DMS53 treated with DMSO at 0.1 percent for 48 hours (cell line): Measurements from ENCODE around the gene ABCF3.

Experiments used
- DNase-seq: peaks from one replicate; lab custom pipeline; 2025; ENCODE audit not compliant: unreplicated experiment; lab: John Stamatoyannopoulos, UW

Gene ABCF3

DNA sequence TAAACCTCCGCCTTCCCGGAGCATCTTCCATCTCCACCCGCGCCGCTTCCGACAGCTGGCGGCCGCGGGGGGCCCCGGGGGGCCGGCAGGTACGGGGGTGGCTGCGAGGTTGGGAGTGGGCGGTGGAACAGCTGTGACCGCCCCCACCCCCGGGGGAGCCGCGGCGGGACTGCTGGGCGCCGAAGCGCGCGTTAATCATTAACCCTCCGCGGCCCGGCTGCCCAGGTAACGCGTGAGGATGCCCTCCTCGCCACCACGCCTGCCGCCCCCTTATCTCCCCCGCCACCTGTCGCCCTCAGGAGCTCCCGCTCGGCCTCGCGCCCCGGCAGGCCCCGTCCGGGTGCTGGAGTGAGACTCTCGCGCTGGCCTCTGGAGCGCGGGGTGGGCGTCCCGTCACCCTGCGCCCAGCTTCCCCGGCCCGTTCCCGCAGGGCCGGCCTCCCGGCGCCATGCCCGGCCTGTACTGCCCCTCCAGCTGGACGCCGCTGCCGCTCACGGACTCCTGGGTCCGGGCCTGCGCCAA is 44.1 kb downstream of the ABCF3 start:
- peak; percentile 37 for DNase-seq

DNA sequence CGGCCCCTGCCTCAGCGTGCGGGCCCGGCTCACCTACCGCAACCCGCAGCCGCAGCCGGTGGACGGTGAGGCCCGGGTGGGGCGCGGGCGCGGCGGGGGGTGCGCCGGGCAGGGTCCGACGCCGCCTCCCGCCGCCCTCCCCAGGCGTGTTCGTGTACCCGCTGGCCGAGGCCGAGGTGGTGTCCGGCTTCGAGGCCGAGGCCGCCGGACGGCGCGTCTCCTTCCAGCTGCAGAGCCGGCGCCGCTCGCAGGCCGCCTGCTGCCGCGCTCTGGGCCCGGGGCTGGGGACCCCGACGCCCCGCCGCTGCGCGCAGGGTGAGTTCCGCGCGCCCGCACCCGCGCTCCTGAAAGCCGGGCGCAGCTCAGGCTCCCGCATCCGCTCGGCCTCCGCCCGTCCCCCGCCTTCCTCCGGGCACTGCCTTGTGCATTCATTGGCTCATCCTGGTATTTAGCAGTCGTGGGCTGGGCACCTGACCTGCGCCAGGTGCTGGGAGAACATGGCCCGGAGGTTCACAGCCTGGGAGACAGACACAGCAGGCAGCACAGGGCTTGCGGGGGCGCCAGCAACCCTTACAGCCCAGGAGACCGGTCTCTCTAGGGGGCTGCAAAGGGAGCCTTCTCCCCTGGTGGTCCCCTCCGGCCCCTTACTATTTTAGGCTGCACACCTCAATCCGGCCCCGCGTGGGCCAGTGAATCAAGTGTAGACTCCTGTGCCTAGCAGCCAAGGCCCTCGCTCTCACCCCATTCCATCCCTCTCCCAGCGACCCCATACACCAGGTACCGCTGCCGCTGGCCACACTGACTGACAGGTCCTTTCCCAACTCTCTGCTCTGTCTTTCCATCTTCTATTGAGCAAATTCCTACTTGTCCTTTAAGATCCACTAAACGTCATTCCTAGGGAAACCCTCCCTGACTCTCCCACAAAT is 44.9 kb downstream of the ABCF3 start:
- DNase-seq: peak; percentile 38

DNA sequence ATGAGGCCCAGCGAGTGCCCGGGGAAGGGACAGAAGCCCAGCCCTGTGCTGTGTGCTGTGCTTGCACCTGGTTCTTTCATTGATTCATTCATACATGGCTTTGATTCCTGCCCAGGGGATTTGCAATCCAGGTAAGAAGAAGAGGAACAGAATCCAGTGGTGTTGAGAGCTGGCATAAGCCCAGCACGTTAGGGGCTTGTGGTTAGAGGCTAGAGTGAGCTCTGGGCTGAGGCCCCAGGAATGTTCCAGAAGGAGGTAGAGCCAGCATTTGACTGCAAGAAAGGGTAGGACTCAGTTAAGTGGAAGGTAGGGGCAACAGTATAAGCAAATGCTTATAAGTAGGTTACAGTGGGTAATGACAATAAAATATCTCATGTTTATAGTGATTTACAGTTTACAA is 45.7 kb downstream of the ABCF3 start:
- no peak for DNase-seq

DNA sequence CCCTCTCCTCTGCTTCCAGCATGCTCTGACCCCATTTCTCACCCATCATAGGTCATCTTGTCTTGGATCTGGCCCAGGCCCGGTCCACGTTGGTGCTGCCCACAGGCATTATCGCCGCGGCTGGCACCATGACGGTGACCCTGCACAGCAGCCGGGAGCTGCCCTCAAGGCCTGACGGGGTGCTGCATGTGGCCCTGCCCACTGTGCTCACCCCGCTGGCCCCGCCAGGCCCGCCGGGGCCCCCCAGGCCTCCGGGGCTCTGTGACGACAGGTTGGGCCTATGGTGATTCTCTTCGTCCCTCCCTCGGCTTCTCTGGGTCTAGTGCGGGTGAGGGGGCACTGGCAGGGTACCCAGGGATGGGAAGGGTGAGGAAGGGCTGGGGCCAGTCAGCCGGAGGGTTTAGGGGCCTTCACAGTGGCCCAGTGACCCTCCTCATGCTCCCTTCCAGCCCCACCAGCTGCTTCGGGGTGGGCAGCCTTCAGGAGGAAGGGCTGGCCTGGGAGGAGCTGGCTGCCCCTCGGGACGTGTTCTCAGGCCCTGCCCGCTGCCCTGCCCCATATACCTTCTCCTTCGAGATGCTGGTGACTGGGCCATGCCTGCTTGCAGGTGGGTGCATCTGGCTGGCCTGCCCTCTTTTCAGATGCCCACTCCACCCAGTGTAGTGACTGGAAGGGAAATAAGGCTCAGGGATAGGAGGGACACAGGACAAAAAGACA is 47.3 kb downstream of the ABCF3 start:
- no peak for DNase-seq

DNA sequence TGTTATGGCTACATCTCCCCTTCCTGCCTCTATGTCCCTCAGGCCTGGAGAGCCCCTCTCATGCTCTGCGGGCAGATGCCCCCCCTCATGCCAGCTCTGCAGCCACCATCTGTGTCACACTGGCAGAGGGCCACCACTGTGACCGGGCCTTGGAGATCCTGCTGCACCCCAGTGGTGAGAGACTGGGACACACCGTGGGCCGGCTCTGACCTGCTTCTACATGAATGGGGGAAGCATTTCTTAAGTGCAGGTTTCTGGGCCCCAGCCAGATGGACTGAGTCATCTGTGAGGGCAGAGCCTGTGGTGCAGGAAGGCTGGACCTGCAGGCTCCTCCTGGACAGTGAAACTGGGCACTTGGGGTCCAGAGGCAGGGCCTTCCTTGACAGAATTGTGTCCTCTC is 48.2 kb downstream of the ABCF3 start:
- peak; percentile 27 for DNase-seq

DNA sequence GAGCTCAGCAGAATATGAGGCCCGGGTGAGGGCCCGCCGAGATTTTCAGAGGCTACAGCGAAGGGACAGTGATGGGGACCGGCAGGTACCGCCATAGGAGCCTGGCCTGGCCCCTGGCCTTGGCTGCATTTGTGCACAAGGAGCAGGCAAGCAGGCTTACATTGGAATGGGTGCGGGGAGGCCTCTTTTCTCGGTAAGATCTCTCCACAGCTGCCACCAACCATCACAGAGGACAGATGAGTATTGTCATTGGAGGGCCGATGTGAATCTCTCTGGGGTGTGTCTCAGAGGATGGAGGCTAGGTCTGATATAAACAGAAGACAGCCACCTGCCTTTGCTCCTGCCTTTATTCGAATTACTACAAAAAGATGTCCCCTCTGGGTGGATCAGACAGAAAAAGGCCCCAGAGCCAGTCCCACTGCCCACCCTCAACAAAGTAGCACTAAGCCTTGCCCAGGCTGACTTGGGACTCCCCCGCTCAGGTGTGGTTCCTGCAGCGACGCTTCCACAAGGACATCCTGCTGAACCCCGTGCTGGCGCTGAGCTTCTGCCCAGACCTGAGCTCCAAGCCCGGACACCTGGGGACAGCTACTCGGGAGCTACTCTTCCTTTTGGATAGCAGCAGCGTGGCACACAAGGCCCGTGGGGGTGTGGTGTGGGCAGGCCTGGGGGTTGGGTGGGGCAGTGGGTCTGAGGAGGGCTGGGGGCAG is 48.8 kb downstream of the ABCF3 start:
- no peak for DNase-seq

DNA sequence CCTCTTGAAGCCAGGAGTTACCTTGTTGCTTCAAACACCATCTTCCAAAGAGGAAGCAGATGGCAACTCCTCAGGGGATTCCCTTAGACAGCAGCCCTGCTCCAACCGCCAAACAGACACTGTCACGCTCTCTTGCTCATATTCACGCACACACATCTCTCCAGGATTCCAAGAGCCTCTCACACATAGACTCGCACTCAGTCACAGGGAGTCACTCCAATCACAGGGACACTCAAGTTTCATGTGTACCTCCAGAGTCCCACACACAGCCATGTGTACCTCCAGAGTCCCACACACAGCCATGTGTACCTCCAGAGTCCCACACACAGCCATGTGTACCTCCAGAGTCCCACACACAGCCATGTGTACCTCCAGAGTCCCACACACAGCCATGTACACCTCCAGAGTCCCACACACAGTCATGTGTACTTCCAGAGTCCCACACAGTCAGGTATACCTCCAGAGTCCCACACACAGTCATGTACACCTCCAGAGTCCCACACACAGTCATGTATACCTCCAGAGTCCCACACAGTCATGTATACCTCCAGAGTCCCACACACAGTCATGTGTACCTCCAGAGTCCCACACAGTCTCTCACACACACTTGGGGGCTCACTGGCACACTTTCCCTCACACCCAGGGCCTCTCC is 49.5 kb downstream of the ABCF3 start:
- DNase-seq: no peak

DNA sequence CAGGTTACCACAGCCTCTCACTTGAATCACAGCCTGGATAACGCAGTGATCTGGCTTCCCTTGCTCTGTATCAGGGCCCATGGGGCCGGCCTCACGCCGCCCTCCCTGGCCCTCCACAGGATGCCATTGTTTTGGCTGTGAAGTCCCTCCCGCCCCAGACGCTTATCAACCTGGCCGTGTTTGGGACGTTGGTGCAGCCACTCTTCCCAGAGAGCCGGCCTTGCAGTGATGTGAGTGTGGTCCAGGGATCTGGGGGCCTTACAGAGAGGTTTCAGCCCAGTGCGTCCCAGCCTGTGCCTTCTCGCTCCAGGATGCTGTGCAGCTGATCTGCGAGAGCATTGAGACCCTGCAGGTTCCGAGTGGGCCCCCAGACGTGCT is 50.0 kb downstream of the ABCF3 start:
- no peak for DNase-seq

DNA sequence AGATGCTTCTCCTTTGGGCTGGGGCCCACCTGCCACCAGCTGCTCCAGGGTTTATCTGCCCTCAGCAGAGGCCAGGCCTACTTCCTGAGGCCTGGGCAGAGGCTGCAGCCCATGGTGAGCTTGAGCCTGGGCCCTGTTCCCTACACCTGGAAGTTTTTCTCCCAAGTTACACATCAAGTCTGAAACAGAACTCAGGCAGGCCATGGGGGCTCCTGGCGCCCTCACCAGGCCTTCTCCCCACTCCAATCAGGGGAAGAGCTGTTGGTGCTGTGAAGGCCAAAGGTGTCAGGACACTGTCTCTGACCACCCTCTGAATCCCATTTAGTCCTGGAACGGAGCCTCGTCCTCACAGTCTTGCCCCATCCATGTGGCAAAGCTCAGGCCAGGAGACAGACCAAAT is 50.6 kb downstream of the ABCF3 start:
- no peak for DNase-seq

DNA sequence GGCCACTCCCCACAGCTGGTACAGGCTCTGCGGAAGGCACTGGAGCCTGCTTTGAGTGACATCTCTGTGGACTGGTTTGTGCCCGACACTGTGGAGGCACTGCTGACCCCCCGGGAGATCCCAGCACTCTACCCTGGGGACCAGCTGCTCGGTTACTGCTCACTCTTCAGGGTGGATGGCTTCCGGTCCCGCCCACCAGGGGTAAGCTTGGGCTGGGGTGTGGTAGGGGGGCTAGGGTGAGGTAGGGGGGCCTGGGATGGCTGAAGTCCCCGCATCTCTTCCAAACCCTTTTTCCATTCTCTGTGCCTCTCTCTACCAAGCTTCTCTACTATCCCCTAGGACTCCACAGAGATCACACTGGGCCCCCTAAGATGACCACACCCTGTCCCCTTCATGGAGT is 51.2 kb downstream of the ABCF3 start:
- DNase-seq: no peak

DNA sequence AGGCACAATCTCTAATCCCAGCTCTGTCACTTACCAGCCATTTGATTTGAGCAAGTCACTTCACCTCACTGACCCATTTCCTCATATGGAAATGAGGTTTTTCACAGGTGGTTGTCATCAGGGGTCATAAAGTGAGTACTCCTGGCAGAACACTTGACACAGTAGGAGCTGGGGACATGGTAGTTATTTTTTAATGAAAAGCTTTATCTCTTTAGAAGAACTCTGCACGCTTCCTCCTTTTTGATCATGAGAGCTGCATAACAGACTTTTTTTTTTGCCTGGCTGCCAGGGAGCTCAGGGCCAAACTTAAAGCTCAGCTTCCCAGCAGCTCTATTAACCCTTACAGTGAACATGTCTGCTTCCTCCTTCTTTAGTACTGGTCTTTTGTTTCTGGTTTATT is 51.8 kb downstream of the ABCF3 start:
- DNase-seq: no peak

DNA sequence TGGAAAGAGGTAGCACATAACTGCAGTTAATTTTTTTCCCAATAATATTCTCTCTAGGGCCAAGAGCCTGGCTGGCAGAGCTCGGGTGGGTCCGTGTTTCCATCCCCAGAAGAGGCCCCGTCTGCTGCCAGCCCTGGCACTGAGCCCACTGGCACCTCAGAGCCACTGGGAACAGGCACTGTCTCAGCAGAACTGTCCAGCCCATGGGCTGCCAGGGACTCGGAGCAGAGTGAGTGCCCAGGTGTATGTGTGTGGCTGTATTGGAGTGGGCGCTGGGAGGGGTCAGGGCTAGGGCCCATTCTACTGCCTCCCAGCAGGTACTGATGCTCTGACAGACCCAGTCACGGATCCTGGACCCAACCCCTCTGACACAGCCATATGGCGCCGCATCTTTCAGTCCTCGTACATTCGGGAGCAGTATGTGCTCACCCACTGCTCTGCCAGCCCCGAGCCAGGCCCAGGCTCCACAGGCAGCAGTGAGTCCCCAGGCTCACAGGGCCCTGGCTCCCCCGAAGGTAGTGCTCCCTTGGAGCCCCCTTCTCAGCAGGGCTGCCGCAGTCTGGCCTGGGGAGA is 52.3 kb downstream of the ABCF3 start:
- DNase-seq: no peak

DNA sequence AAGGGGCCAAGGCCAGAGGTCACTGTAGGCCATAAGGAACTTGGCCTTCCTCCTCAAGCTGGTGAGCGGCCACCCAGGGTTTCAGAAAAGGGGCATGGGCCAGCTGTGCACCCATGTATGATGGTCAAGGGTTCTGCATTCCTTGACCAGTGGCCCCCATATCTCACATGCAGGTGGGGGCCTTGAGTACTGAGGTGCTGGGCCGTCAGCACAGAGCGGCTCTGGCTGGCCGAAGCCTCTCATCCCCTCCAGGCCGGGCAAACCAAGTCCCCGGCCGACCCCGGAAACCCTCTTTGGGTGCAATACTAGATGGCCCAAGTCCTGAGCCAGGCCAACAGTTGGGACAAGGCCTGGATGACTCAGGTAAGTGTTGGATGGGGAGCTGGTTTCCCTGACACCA is 53.2 kb downstream of the ABCF3 start:
- no peak for DNase-seq

DNA sequence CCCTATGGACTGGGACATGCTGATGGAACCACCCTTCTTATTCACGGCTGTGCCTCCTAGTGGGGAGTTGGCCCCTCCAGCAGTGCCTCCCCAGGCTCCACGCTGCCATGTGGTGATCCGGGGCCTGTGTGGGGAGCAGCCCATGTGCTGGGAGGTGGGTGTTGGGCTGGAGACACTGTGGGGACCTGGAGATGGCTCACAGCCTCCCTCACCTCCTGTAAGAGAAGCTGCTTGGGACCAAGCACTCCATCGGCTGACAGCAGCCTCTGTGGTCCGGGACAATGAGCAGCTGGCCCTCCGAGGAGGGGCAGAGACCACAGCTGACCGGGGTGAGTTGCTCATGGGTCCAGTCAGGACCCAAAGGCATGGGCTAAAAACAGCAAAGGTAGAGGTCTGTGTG is 53.7 kb downstream of the ABCF3 start:
- DNase-seq: no peak

DNA sequence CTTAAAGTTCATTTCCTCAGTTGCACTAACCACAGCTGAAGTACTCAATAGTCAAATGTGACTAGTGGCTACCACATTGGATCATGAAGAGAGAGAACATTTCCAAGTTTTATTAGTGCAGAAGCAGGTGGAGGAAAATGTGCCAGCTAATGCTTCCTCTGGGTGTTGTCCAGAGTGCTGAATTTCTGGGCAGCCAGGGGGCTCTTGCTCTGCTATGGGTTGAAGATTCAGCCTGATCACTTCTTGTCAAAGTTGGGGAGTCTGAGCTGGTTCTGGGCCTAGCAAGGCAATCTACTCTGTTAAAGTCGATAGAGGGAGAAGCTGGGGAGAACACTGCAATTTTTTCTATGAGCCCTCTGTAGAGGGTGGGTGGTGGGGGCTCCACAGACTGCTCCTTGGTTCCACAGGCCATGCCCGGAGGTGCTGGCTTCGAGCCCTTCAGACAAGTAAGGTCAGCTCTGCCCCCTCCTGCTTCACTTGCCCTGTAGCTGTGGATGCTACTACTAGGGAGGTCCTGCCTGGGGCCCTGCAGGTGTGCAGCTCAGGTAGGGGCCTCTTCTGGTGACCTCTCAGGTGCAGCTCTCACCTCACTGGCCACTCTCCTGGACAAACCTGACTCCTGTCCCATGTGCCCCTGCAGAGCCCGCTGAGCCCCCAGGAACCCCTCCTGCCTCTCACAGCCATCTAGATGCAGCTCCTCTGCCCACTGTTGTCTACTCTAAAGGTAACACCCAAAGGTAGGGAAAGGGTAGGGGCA is 54.6 kb downstream of the ABCF3 start:
- no peak for DNase-seq

DNA sequence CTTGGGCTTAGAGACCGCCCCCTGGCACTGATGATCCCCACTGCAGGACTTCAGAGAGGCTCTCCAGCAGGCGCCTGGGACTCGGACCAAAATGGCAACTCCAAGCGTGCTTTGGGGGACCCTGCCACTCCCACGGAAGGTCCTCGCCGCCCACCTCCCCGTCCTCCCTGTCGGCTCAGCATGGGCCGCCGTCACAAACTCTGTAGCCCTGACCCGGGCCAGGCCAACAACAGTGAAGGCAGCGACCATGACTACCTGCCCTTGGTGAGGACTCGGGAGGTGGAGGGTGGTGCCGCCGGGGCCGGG is 55.1 kb downstream of the ABCF3 start:
- no peak for DNase-seq

DNA sequence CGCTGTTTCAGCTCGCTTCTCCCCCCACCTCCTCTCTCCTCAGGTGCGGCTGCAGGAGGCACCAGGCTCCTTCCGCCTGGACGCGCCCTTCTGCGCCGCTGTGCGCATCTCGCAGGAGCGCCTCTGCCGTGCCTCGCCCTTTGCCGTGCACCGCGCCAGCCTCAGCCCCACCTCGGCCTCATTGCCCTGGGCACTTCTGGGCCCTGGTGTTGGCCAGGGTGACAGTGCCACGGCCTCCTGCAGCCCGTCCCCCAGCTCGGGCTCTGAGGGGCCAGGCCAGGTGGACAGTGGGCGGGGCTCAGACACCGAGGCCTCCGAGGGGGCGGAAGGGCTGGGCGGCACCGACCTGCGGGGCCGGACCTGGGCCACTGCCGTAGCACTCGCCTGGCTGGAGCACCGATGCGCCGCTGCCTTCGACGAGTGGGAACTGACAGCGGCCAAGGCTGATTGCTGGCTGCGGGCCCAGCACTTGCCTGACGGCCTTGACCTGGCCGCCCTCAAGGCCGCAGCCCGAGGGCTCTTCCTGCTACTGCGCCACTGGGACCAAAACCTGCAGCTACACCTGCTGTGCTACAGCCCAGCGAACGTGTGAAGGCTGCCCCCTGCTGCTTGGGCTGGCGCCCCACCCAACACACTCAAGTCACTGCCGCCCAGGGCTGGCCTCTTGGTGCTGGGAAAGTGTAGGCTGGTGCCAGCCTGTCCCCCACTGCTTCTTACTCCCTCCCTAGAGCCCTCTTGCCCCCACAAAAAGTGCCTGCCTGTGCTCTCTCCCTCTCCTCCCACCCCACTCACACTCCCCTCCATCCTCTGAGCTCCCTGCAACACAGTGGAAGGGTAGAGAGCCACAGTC is 55.7 kb downstream of the ABCF3 start:
- DNase-seq: peak; percentile 76

DNA sequence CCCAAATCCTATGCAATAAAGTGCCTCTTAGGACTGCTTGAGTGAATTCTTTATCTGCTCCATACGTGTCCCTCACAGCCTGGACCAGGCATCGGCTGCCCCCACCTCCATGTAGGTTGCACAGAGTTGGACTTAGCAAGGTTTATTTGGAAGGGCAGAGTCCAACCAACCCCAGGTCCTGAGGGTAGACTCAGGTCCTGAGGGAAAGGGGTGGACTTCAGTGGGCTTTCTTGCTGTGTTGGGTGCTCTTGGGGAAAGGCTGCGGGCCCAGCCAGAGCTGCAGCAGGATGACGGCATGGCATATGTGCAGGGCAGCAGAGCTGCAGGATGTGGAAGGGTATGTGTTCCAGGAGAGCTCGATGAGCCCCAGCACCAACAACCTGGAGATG is 56.3 kb downstream of the ABCF3 start:
- no peak for DNase-seq
